WTC11 (cell line): ENCODE results near the gene PRR23E. TPM values are rescaled to one million over a fixed set of nuclear protein-coding genes. Genes with fewer than 3 reads are reported as not detected.

Source experiments
- ATF2 ChIP-seq: sonication (generic); formaldehyde crosslinking; IDR thresholded peaks from 2 replicates; pipeline ENCODE4 v1.8.1; 2022; ENCODE audit warnings: low read depth, missing genetic modification reagents, borderline replicate concordance
- CBFB ChIP-seq: sonication (generic); formaldehyde crosslinking; IDR thresholded peaks from 2 replicates; pipeline ENCODE4 v1.8.1; 2022; ENCODE audit warnings: mild to moderate bottlenecking, low read depth, missing genetic modification reagents
- CREM ChIP-seq: sonication (generic); formaldehyde crosslinking; IDR thresholded peaks from 2 replicates; pipeline ENCODE4 v1.8.1; 2022; ENCODE audit warnings: mild to moderate bottlenecking, missing genetic modification reagents, moderate library complexity
- E2F4 ChIP-seq: sonication (generic); formaldehyde crosslinking; IDR thresholded peaks from 2 replicates; pipeline ENCODE4 v1.8.1; 2022; ENCODE audit warnings: low read depth, mild to moderate bottlenecking, moderate library complexity, missing genetic modification reagents, borderline replicate concordance
- E2F5 ChIP-seq: sonication (generic); formaldehyde crosslinking; IDR thresholded peaks from 2 replicates; pipeline ENCODE4 v1.8.1; 2022; ENCODE audit warnings: mild to moderate bottlenecking, moderate library complexity, missing genetic modification reagents
- ERG ChIP-seq: fragments of 250-450 bp; sonication (Bioruptor Pico); IDR thresholded peaks from 2 replicates; pipeline ENCODE4 v1.8.0; 2021; ENCODE audit warnings: mild to moderate bottlenecking
- ESRRA ChIP-seq: sonication (generic); formaldehyde crosslinking; IDR thresholded peaks from 2 replicates; pipeline ENCODE4 v1.8.1; 2022; ENCODE audit warnings: mild to moderate bottlenecking, missing genetic modification reagents, borderline replicate concordance
- GRHL2 ChIP-seq: fragments of 250-450 bp; sonication (Bioruptor Pico); IDR thresholded peaks from 2 replicates; pipeline ENCODE4 v1.8.0; 2022; ENCODE audit warnings: mild to moderate bottlenecking, moderate library complexity; ENCODE audit not compliant: insufficient replicate concordance, severe bottlenecking
- IRF2 ChIP-seq: sonication (generic); formaldehyde crosslinking; IDR thresholded peaks from 2 replicates; pipeline ENCODE4 v1.8.0; 2022; ENCODE audit warnings: low read depth, missing genetic modification reagents, borderline replicate concordance
- NR3C1 ChIP-seq: sonication (generic); formaldehyde crosslinking; conservative IDR thresholded peaks from 2 replicates; pipeline ENCODE4 v1.8.1; 2023; ENCODE audit warnings: low read depth, mild to moderate bottlenecking, missing genetic modification reagents
- OVOL2 ChIP-seq: fragments of 250-450 bp; sonication (Bioruptor Pico); IDR thresholded peaks from 2 replicates; pipeline ENCODE4 v1.9.0; 2021; ENCODE audit warnings: mild to moderate bottlenecking, borderline replicate concordance
- SP1 ChIP-seq: sonication (generic); formaldehyde crosslinking; conservative IDR thresholded peaks from 2 replicates; pipeline ENCODE4 v1.8.1; 2022; ENCODE audit warnings: missing genetic modification reagents
- STAT6 ChIP-seq: sonication (generic); formaldehyde crosslinking; conservative IDR thresholded peaks from 2 replicates; pipeline ENCODE4 v1.8.1; 2023; ENCODE audit warnings: mild to moderate bottlenecking, low read depth, missing genetic modification reagents, moderate library complexity
- TEAD1 ChIP-seq: sonication (generic); formaldehyde crosslinking; IDR thresholded peaks from 2 replicates; pipeline ENCODE4 v1.8.0; 2022; ENCODE audit warnings: mild to moderate bottlenecking, missing genetic modification reagents
- ZBTB43 ChIP-seq: sonication (generic); formaldehyde crosslinking; IDR thresholded peaks from 2 replicates; pipeline ENCODE4 v1.8.1; 2023; ENCODE audit warnings: mild to moderate bottlenecking, missing genetic modification reagents
- ZNF138 ChIP-seq: sonication (generic); formaldehyde crosslinking; conservative IDR thresholded peaks from 2 replicates; pipeline ENCODE4 v1.8.1; 2022; ENCODE audit warnings: mild to moderate bottlenecking, moderate library complexity, missing genetic modification reagents
- ZNF281 ChIP-seq: sonication (generic); formaldehyde crosslinking; IDR thresholded peaks from 2 replicates; pipeline ENCODE4 v1.8.0; 2023; ENCODE audit warnings: mild to moderate bottlenecking, missing genetic modification reagents
- ZNF425 ChIP-seq: fragments of 250-450 bp; sonication (Bioruptor Pico); conservative IDR thresholded peaks from 2 replicates; pipeline ENCODE4 v1.9.0; 2021; ENCODE audit warnings: mild to moderate bottlenecking
- ZNF532 ChIP-seq: fragments of 250-450 bp; sonication (Bioruptor Pico); IDR thresholded peaks from 2 replicates; pipeline ENCODE4 v1.9.0; 2021; ENCODE audit warnings: mild to moderate bottlenecking, borderline replicate concordance
- total RNA-seq: library from RNA; stranded (reverse); gene quantifications from 3 replicates; pipeline ENCODE4 v1.2.3, GENCODE V29; 2021

PRR23E gene
- total RNA-seq, 1 experiment from 2014 or later, result not detected

GRCh38 chr3:127158614-127159229, 34.2 kb upstream of the PRR23E start (continued):
- TF ChIP-seq ZNF532 (CRISPR knock-in tag) (no peak), IRF2 (CRISPR knock-in tag) (no peak), STAT6 (CRISPR knock-in tag) (no peak), ZBTB43 (CRISPR knock-in tag) (no peak), ZNF281 (CRISPR knock-in tag) (no peak), ESRRA (CRISPR knock-in tag) (peak; percentile 72; the same call in 1 of the 2 replicates), CREM (peak; percentile 68; the same call in 1 of the 2 replicates), OVOL2 (CRISPR knock-in tag) (no peak), E2F5 (CRISPR knock-in tag) (no peak), ZNF425 (CRISPR knock-in tag) (no peak), E2F4 (CRISPR knock-in tag) (no peak), NR3C1 (no peak), ERG (CRISPR knock-in tag) (no peak), TEAD1 (CRISPR knock-in tag) (peak; percentile 75; the same call in 1 of the 2 replicates), GRHL2 (CRISPR knock-in tag) (no peak), ZNF138 (CRISPR knock-in tag) (no peak), SP1 (no peak), CBFB (no peak), ATF2 (CRISPR knock-in tag) (no peak)
